Type B pancreatic cell (in vitro differentiated cells): ENCODE measurements around the gene VPS26B. TPM values are rescaled to one million over a fixed set of nuclear protein-coding genes. Genes with fewer than 3 reads are reported as not detected.

Experiments used
- DNase-seq: peaks from one replicate; pipeline ENCODE4 v3.0.0; 2021; ENCODE audit warnings: mixed read lengths; ENCODE audit not compliant: unreplicated experiment; ENCODE audit errors: extremely low spot score
- H3K27ac Mint-ChIP-seq: 2 replicates; pipeline ENCODE4 v1.8.0; 2021; ENCODE audit warnings: mild to moderate bottlenecking, mixed read lengths
- H3K27me3 Mint-ChIP-seq: 2 replicates; pipeline ENCODE4 v1.8.0; 2021; ENCODE audit warnings: mixed read lengths
- H3K36me3 Mint-ChIP-seq: 2 replicates; pipeline ENCODE4 v1.8.0; 2021; ENCODE audit warnings: mixed read lengths
- H3K4me1 Mint-ChIP-seq: one replicate; pipeline ENCODE4 v1.8.0; 2021; ENCODE audit warnings: mixed read lengths; ENCODE audit not compliant: unreplicated experiment
- H3K4me3 Mint-ChIP-seq: 2 replicates; pipeline ENCODE4 v1.8.0; 2021; ENCODE audit warnings: mild to moderate bottlenecking, mixed read lengths
- H3K9me3 Mint-ChIP-seq: 2 replicates; pipeline ENCODE4 v1.8.0; 2021; ENCODE audit warnings: mixed read lengths
- CTCF ChIP-seq: fragments of 200-600 bp; sonication (generic); conservative IDR thresholded peaks from 2 replicates; pipeline ENCODE4 v1.5.0; 2021; ENCODE audit warnings: antibody characterized with exemption, mild to moderate bottlenecking
- total RNA-seq: library from RNA; stranded (reverse); gene quantifications from 2 replicates; pipeline ENCODE4 v1.2.1, GENCODE V29; 2021; ENCODE audit warnings: low replicate concordance

VPS26B gene
- total RNA-seq, 1 donor from 2014 or later: 43.6 TPM

- peaks cover 36% of the 10 kb centered on the region for H3K36me3 Mint-ChIP-seq
- no peaks in the 10 kb centered on the region for H3K9me3 Mint-ChIP-seq
- H3K27ac Mint-ChIP-seq: no peak overlapping the region
- H3K27me3 Mint-ChIP-seq: no peaks in the 10 kb centered on the region
- DNase-seq: no peak
- no peak overlapping the region for H3K4me3 Mint-ChIP-seq
- no peaks in the 10 kb centered on the region for H3K4me1 Mint-ChIP-seq
- TF ChIP-seq CTCF: no peak
Measured at GRCh38 chr11:134199531-134199930, 24.9 kb upstream of the VPS26B start.

- H3K9me3 Mint-ChIP-seq: no peaks in the 10 kb centered on the region
- no peaks in the 10 kb centered on the region for H3K4me1 Mint-ChIP-seq
- no peak for TF ChIP-seq CTCF
- H3K4me3 Mint-ChIP-seq: no peak overlapping the region
- H3K36me3 Mint-ChIP-seq: peaks cover 39% of the 10 kb centered on the region
- H3K27ac Mint-ChIP-seq: no peak overlapping the region
- H3K27me3 Mint-ChIP-seq: no peaks in the 10 kb centered on the region
- DNase-seq: no peak
Measured at GRCh38 chr11:134200688-134201087, 23.8 kb upstream of the VPS26B start.

- H3K4me1 Mint-ChIP-seq: no peaks in the 10 kb centered on the region
- H3K9me3 Mint-ChIP-seq: no peaks in the 10 kb centered on the region
- peaks cover 37% of the 10 kb centered on the region for H3K36me3 Mint-ChIP-seq
- no peak for TF ChIP-seq CTCF
- DNase-seq: no peak
- no peaks in the 10 kb centered on the region for H3K27me3 Mint-ChIP-seq
- no peak overlapping the region for H3K4me3 Mint-ChIP-seq
- no peak overlapping the region for H3K27ac Mint-ChIP-seq
Measured at GRCh38 chr11:134202661-134203060, 21.8 kb upstream of the VPS26B start.

GRCh38 chr11:134205729-134206128, 18.7 kb upstream of the VPS26B start:
- no peaks in the 10 kb centered on the region for H3K4me1 Mint-ChIP-seq
- no peak overlapping the region for H3K27ac Mint-ChIP-seq
- H3K27me3 Mint-ChIP-seq: no peaks in the 10 kb centered on the region
- no peak overlapping the region for H3K4me3 Mint-ChIP-seq
- no peaks in the 10 kb centered on the region for H3K9me3 Mint-ChIP-seq
- DNase-seq: no peak
- TF ChIP-seq CTCF: no peak
- H3K36me3 Mint-ChIP-seq: peaks cover 29% of the 10 kb centered on the region

- no peaks in the 10 kb centered on the region for H3K9me3 Mint-ChIP-seq
- H3K27ac Mint-ChIP-seq: no peak overlapping the region
- no peak overlapping the region for H3K4me3 Mint-ChIP-seq
- DNase-seq: no peak
- H3K36me3 Mint-ChIP-seq: peaks cover 28% of the 10 kb centered on the region
- no peaks in the 10 kb centered on the region for H3K27me3 Mint-ChIP-seq
- H3K4me1 Mint-ChIP-seq: no peaks in the 10 kb centered on the region
- no peak for TF ChIP-seq CTCF
Measured at GRCh38 chr11:134206185-134206584, 18.3 kb upstream of the VPS26B start.

- Mint-ChIP-seq H3K4me3 (no peak overlapping the region), H3K27ac (no peak overlapping the region), H3K36me3 (peaks cover 21% of the 10 kb centered on the region), H3K27me3 (no peaks in the 10 kb centered on the region), H3K9me3 (no peaks in the 10 kb centered on the region), H3K4me1 (no peaks in the 10 kb centered on the region)
- DNase-seq: no peak
- TF ChIP-seq CTCF: peak; percentile 86
Measured at GRCh38 chr11:134207538-134208239, 16.8 kb upstream of the VPS26B start.
